CD4-positive, alpha-beta T cell (primary cell): ENCODE data around the gene C9. TPM values are rescaled to one million over a fixed set of nuclear protein-coding genes. Genes with fewer than 3 reads are reported as not detected.

Experiments used
- ATAC-seq: fragments of 200-7000 bp; cut with Tn5 transposase; one replicate; pipeline ENCODE4 v1.10.0; 2022; ENCODE audit warnings: mild to moderate bottlenecking; ENCODE audit not compliant: poor library complexity
- CTCF ChIA-PET: fragments of 350-600 bp; sonication (Branson Sonifier 250); formaldehyde crosslinking; loops from one replicate; lab custom pipeline; 2021; ENCODE audit warnings: antibody characterized with exemption, inconsistent platforms; lab: Charles Lee
- POLR2A ChIA-PET: fragments of 350-600 bp; sonication (Branson Sonifier 250); formaldehyde crosslinking; loops from one replicate; lab custom pipeline; 2021; ENCODE audit warnings: antibody characterized with exemption, inconsistent platforms; lab: Charles Lee
- DNase-seq, 14 experiments: peaks; one replicate each; pipeline ENCODE4 v3.0.0-alpha.2; 2013 to 2020; ENCODE audit warnings: mixed read lengths in 2 of 14
- H3K27ac ChIP-seq, 2 donors: one replicate each; pipeline versions ENCODE4 v1.5.1 to v1.7.0; 2013; ENCODE audit warnings: low read length in 2 of 2, low read depth in 1 of 2, mild to moderate bottlenecking in 1 of 2
- H3K27me3 ChIP-seq, 2 experiments: 1 replicate in 1 of 2; 2 replicates in 1 of 2; pipeline versions ENCODE4 v1.6.1 to v1.7.0; 2013; ENCODE audit warnings: low read length in 2 of 2, control low read depth in 1 of 2, mild to moderate bottlenecking in 1 of 2, moderate library complexity in 1 of 2; ENCODE audit not compliant: insufficient read depth in 2 of 2, control insufficient read depth in 1 of 2
- H3K36me3 ChIP-seq: one replicate; pipeline ENCODE4 v1.6.1; 2013; ENCODE audit warnings: low read length, control low read depth; ENCODE audit not compliant: insufficient read depth
- H3K4me1 ChIP-seq: one replicate; pipeline ENCODE4 v1.6.1; 2013; ENCODE audit warnings: low read length, control low read depth; ENCODE audit not compliant: insufficient read depth
- H3K4me3 ChIP-seq: one replicate; pipeline ENCODE4 v1.5.1; 2013; ENCODE audit warnings: mild to moderate bottlenecking, low read length, moderate library complexity
- H3K9me3 ChIP-seq, 2 experiments: 1 replicate in 1 of 2; 2 replicates in 1 of 2; pipeline versions ENCODE4 v1.6.1 to v1.7.0; 2013; ENCODE audit warnings: low read length in 2 of 2, mild to moderate bottlenecking in 2 of 2, control low read depth in 1 of 2, moderate library complexity in 1 of 2; ENCODE audit not compliant: control insufficient read depth in 1 of 2, insufficient read depth in 1 of 2
- H3K27ac Mint-ChIP-seq: one replicate; pipeline ENCODE4 v1.8.0; 2020; ENCODE audit warnings: mixed read lengths
- H3K27me3 Mint-ChIP-seq: one replicate; pipeline ENCODE4 v1.8.0; 2021; ENCODE audit warnings: mixed read lengths
- H3K36me3 Mint-ChIP-seq: one replicate; pipeline ENCODE4 v1.8.0; 2021; ENCODE audit warnings: low read depth, mixed read lengths
- H3K4me1 Mint-ChIP-seq: one replicate; pipeline ENCODE4 v1.8.0; 2021; ENCODE audit warnings: low read depth, mixed read lengths
- H3K4me3 Mint-ChIP-seq: one replicate; pipeline ENCODE4 v1.8.0; 2020; ENCODE audit warnings: mild to moderate bottlenecking, mixed read lengths
- H3K9me3 Mint-ChIP-seq: one replicate; pipeline ENCODE4 v1.8.0; 2020; ENCODE audit warnings: mixed read lengths
- intact Hi-C, 2 experiments: fragments of 100-400 bp; cut with DNase I in 1 of 2; cut with micrococcal nuclease in 1 of 2; formaldehyde crosslinking; loops; one replicate each; pipeline versions ENCODE4 v1.15.1 to v1.9.0; 2023 to 2025; cut with DNase I, micrococcal nuclease
- total RNA-seq, 174 experiments: library from RNA in 2 of 174; stranded (reverse) in 2 of 174; gene quantifications; one replicate each; pipeline ENCODE4 v1.2.3 and lab custom pipeline; 2021 to 2026
- TF ChIP-seq, protein P1 (sequence below): fragments of 200-600 bp; IDR thresholded peaks from one replicate; pipeline ENCODE4 v1.8.0; 2022; ENCODE audit warnings: antibody characterized with exemption, mild to moderate bottlenecking

Gene C9
- total RNA-seq, 2 experiments from 2014 or later: not detected

DNA sequence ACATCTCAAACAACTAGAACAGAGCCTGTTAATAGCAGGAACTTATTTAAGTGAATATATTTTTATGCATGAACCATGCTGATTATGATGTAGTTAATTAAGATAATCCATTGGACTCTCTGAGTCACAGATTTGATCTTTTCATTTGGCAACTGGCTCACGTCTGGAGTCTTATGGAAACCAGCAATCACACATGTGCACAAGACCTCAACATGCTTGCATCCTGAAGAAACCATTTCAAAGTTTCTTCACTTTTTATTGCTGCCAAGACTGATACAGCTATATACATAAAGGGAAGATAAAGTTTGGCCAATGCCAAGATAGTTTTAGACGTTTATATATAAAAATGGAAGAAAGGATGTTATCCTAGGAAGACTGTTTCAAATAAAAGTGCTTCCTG is 13.3 kb upstream of the C9 start:
- no peaks in the 10 kb centered on the region for H3K36me3 Mint-ChIP-seq
- CTCF ChIA-PET: no interaction called here
- peaks cover 13% of the 10 kb centered on the region for H3K27me3 Mint-ChIP-seq
- Histone ChIP-seq H3K9me3 (no peaks in the 10 kb centered on the region), H3K27ac (no peak overlapping the region), H3K4me3 (no peak overlapping the region), H3K27me3 (no peaks in the 10 kb centered on the region), H3K36me3 (no peaks in the 10 kb centered on the region), H3K4me1 (no peaks in the 10 kb centered on the region)
- no peak overlapping the region for H3K27ac Mint-ChIP-seq
- intact Hi-C loops: loop anchor here (2.0 to 10.0 kb wide), 2 partner anchors 163 to 169 kb away; partner anchors contain the start of gene FYB1 (in 1 of the 2)
- H3K4me3 Mint-ChIP-seq: no peak overlapping the region
- H3K9me3 Mint-ChIP-seq: no peaks in the 10 kb centered on the region
- POLR2A ChIA-PET: no interaction called here
- TF ChIP-seq, protein P1, sequence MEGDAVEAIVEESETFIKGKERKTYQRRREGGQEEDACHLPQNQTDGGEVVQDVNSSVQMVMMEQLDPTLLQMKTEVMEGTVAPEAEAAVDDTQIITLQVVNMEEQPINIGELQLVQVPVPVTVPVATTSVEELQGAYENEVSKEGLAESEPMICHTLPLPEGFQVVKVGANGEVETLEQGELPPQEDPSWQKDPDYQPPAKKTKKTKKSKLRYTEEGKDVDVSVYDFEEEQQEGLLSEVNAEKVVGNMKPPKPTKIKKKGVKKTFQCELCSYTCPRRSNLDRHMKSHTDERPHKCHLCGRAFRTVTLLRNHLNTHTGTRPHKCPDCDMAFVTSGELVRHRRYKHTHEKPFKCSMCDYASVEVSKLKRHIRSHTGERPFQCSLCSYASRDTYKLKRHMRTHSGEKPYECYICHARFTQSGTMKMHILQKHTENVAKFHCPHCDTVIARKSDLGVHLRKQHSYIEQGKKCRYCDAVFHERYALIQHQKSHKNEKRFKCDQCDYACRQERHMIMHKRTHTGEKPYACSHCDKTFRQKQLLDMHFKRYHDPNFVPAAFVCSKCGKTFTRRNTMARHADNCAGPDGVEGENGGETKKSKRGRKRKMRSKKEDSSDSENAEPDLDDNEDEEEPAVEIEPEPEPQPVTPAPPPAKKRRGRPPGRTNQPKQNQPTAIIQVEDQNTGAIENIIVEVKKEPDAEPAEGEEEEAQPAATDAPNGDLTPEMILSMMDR: no peak
- DNase-seq (no peak), ATAC-seq (no peak)
- no peaks in the 10 kb centered on the region for H3K4me1 Mint-ChIP-seq

DNA sequence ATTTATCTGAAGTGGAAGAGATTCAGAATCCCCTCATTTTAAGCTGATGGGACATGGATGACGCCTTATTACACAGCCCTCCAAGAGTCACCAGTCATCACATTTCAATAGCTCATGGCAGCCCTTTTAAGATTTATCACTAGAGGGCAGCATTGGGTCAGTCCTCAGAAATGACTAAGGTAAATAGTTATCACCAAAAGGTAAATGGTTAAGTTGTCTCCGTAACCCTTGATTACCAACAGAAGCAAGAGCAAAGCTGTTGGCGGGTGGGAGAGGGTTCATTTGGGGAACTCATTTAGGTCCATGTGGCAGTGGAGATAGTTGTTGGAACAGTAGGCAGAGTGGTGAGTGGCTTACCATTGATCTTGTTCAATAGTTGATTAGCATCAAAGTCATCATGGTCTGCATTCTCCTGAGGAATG is 12.0 kb upstream of the C9 start:
- no peaks in the 10 kb centered on the region for H3K36me3 ChIP-seq
- H3K27me3 Mint-ChIP-seq: peaks cover 13% of the 10 kb centered on the region
- TF ChIP-seq, protein P1: peak; percentile 69
- no peaks in the 10 kb centered on the region for H3K9me3 Mint-ChIP-seq
- ChIA-PET POLR2A (no interaction called here), CTCF (interaction anchor here (0.7 to 1.6 kb wide), 7 partner anchors 8 to 1395 kb away, joined by 3 to 6 read pairs (median 4); partner anchors contain the start of gene DAB2)
- H3K36me3 Mint-ChIP-seq: no peaks in the 10 kb centered on the region
- ATAC-seq (peak; percentile 51), DNase-seq (peak in 8 of 14 experiments; percentile 1 to 62 (median 18))
- intact Hi-C loops: loop anchor here (2.0 to 10.0 kb wide), 2 partner anchors 162 to 170 kb away; partner anchors contain the start of gene FYB1 (in 1 of the 2)
- no peak overlapping the region for H3K27ac Mint-ChIP-seq
- H3K9me3 ChIP-seq: no peaks in the 10 kb centered on the region
- H3K4me1 ChIP-seq: no peaks in the 10 kb centered on the region
- no peak overlapping the region for H3K27ac ChIP-seq
- H3K4me3 ChIP-seq: no peak overlapping the region
- no peaks in the 10 kb centered on the region for H3K27me3 ChIP-seq
- no peaks in the 10 kb centered on the region for H3K4me1 Mint-ChIP-seq
- H3K4me3 Mint-ChIP-seq: no peak overlapping the region

DNA sequence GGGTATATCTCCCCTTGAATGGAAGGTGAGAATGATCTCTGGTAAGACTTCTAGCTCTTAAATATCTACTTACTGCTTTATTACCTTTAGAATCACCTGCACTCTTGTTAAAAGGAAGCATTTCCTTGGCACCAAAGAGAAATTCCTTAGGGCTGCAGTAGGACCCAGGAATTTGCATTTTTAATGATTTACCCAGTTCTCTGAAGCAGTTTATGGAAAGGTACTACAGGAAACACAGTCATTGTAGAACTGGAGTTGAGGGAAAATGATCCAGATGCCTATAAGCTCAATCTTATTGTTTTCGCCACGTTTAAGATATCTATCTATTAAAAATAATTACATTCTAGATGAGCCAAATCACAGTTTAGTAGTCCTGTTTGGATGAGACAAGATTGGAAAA is 9.5 kb upstream of the C9 start:
- no peaks in the 10 kb centered on the region for H3K27me3 ChIP-seq
- Mint-ChIP-seq H3K9me3 (no peaks in the 10 kb centered on the region), H3K27ac (no peak overlapping the region), H3K27me3 (peaks cover 5% of the 10 kb centered on the region), H3K4me1 (no peaks in the 10 kb centered on the region), H3K4me3 (no peak overlapping the region), H3K36me3 (no peaks in the 10 kb centered on the region)
- no peaks in the 10 kb centered on the region for H3K4me1 ChIP-seq
- no peaks in the 10 kb centered on the region for H3K9me3 ChIP-seq
- ChIA-PET CTCF (no interaction called here), POLR2A (interaction anchor here (1.2 kb wide), 1 partner anchor 350 kb away, joined by 3 read pairs; no protein-coding TSS in a partner anchor)
- ATAC-seq (no peak), DNase-seq (no peak)
- no peak overlapping the region for H3K27ac ChIP-seq
- TF ChIP-seq, protein P1: no peak
- no peaks in the 10 kb centered on the region for H3K36me3 ChIP-seq
- no peak overlapping the region for H3K4me3 ChIP-seq
- intact Hi-C loops: loop anchor here in 1 of 2 experiments (10.0 kb wide), 1 partner anchor 159 kb away; the partner anchor contains the start of gene FYB1
